HG02610 (cell line): ENCODE measurements around the gene ATP1A2.

Source experiments
- ATAC-seq: cut with Tn5 transposase; IDR thresholded peaks from one replicate; pipeline ENCODE4 v1.9.1; 2021; ENCODE audit warnings: mild to moderate bottlenecking, moderate library complexity; ENCODE audit not compliant: unreplicated experiment

Gene ATP1A2

DNA sequence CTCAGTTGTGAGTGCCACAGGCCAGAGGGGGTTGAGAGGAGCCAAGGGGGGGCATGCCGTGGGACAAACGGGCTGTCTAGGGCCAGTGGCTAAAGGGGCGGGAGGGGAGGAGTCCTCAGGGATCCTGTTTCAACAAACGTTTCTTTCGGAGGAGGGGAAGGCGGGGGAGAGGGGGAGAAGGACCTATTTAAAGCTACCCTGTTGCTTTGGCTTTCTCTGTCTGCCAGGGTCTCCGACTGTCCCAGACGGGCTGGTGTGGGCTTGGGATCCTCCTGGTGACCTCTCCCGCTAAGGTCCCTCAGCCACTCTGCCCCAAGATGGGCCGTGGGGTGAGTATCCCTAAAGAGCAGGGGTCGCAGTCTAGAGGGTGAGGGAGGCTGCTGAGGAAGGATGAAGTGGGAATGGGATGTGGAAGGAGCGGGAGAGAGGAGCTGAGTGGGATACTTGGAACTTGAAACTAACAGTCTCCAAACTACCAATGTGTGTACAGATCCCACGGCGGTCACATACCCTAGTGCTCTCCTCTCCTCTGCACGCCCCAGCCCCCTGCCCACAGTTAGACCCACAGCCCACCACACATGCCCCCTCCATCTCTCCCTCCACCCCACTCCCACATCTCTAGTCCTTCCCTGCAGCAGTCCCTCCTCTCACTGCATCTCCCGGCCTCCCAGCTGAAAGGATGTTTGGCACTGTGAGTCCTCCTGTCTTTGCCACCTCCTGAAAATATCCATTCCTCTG, at the start of gene ATP1A2:
TSS of gene ATP1A2 (plus strand) at position 215 of the 738 bp plus-strand sequence. CDS start at position 318, 103 bp downstream.
- no peak for ATAC-seq

DNA sequence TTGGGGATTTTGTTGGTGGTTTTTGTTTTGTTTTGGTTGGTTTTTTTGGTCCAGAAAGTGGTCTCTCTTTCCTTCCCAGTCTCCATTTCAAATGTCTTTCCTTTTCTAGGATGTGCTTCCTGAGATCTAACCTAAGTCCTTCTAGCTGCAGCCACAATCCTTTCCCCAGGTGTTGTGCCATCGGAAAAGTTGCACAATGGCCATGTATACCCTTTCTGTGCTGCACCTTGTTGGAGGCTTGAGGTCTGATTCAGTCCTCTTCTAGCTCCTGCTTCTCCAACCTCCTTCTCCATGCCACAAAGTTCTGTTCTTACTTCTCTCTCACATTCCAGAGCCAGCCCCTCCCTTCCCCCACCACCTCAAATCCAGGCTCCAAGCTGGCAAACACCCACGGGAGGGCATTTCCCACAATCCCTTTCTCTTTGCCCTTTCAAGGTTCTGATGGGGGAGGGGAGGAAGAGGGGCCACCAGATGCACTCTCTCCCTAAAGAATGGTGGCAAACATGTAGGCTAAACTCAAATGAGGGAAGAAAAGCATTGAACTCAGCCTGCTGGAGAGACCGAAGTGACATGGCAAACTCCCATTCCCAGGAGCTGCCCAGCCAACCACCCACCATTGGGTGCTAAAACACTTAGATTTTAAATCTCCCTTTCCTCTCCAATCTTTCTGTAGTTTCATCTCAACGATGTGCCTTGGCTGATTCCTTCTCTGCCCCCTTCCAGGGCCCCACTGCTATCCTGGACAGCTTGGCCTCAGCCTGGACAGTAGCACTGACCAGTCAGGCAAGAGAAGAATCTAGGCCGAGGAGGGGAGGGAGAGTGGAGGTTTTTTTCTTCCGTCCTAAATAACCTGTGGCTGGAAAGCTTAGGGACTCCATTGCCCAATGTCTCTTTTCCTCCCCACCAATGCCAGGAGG, 48.5 kb upstream of the ATP1A2 start:
- ATAC-seq = no peak

DNA sequence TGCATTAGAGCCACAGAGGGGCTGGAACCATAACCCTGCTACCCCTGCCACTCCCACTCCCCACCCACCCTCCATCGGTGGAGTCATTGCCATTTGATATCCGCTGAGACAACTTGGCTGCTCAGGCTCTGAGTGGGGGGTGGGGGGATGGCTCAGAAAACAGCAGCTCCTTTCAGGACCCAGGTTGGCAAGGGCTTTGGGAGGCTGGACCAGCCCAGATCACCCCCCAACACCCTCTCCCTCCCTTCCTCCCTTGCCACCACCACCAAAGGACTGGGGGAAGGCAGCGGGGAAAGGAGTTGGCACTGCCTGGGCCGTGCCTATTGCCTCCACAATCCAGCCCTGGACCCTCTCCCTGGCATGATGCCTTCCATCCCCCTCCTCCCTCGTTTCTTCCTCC, 47.3 kb upstream of the ATP1A2 start:
- no peak for ATAC-seq

DNA sequence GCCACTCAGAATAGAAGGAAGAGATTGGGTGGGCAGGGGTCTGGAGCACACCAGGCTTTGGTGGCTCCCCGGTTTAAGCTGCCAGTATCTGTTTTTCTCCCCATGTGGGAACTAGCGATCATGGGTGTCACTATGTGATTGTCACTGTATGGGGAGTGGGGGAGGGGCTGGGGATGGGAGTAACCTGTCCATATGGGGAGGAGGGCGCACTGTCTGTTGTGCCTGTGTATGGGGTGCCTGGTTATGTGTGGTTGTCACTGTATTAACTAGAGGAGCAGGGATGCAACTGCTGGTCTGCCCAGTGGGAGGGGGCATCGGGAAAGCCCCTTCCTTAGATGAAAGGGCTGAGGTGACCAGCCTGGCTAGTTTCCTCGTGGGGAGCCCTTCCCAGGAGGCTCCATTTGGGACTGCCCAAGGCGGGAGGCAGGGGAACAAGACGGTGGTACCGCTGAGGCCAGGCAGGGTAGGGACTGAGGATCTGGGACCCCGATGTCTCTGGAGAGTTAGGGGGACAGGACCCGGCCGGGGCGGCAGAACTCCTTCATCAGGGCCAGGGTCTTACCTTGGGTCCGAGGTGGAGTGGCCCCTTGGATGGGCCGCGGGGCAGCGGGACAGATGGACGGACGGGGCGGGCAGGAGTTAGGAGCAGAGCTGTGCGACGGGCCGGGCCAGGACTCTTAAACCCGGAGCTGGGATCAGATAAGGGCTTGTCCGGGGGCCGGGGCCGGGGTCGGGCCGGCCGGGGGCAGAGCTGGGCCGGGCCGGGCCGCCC, 45.9 kb upstream of the ATP1A2 start, which contains the start of gene KCNJ10:
TSS of gene KCNJ10 (minus strand) at position 701 of the 772 bp plus-strand sequence. CDS start 27,628 bp downstream, outside the sequence.
- no peak for ATAC-seq

DNA sequence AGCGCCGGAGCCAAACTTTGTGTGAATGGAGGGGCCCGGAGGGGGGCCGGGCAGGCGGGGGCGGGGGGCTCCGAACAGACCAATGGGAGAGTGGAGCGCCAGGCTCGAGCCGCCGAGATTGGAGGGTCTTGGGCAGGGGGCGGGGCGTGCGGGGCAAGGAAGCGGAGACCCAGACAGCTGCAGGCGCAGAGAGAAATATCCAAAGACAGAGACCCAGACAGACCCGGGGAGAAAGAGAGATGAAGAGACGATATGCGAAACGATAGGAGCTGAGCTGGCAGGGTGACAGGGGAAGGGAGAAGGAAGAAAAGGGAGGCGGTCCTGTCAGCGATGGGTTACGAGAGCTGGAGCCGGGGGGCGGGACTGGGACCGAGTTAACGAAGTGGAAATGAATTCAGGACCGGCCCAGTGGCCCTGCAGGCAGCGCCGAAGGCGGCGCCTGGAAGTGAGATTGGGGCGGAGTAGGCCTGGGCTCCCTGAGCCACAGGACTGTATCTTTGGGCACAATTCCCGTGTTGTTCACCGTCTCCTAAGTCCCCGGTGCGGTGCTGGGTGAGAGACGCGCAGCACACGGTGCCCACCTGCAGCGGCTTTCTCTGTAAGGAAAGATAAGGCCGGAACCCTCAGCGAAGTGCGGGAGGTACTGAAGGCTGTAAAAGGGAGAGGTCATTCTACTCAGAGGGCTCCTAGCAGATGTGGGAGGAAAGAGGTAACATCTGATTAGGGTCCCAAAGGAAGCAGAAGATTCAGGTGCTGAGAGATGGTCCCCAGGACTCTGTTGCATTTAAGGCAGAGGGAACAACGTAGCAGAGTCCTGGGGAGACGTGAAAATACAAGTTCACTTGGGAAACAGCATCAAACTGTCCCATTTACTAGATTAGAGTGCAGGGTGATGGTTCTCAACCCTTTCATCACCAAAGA, 45.1 kb upstream of the ATP1A2 start:
- no peak for ATAC-seq

DNA sequence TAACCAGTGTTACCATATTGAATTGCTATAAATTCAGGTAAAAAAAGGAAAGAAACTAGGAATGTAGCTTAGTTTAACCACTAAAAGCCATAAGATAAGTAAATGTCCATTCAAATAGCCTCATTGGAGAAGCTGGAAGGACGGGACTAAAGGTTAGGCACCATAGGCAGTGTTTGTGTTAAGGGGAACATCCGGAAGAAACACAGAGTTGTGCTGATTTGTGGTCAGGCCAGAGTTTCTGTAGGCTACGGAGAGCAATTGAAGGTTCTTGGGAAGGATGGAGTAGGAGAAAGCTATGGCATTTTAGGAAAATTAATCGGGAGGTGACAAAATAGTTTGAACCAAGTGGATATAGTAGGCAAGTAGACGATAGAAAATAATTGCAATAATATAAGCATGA, 44.3 kb upstream of the ATP1A2 start:
- ATAC-seq = no peak

DNA sequence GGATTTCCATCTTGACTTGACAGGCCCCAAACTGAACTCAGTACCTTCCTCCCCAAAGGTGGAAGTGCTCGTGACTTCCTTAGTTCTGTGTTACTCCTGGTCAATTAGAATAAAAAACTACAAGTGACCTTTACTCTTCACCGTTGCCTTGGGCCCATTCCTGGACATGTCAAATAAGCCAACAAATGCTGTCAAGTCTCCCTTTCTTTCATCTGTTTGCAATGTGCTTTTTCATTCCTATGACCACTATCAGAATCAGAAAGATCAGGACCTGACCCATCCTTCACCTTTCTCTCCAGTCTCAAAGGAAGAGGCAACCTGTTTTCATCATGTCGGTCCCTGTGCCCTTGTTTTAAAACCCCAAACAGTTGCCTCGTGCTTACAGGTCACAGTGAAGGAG, 40.7 kb upstream of the ATP1A2 start:
- ATAC-seq = no peak

DNA sequence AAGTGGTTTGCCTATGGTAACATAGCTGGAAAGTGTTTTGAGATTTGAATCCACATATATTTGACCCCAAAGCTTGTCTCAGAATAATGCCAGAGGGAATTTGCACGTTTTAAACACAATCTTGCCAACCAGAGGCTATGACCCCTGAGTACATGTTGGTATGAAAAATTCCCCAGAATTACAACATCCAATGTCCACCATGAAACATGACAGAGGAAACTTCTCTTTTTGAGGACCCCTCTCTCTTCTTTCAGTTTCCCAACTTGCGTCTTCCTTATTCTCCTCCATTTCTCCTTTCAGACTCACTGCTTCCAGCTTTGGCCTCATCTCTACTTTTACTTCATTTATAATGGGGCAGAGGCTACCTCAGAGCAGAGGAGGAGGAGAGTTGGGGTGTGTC, 39.7 kb upstream of the ATP1A2 start:
- no peak for ATAC-seq

DNA sequence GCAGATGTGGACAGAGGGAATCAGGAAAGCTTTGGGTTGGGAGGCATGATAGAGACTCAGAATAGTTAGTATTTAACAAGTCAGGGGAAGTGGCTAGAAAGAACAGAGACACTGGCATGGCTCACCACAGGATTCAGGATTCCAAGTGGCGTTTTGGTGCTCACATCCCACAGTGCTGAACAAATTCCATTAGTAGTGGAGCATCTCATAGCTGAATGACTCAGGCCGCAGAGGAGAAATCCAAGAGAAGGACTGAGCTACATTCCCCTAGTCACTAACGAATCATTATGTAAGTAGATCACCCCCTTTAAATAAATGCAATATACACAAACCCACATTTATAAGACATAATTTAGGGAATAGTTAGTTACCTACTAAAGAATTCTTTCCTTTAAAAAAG, 39.3 kb upstream of the ATP1A2 start:
- ATAC-seq = no peak

DNA sequence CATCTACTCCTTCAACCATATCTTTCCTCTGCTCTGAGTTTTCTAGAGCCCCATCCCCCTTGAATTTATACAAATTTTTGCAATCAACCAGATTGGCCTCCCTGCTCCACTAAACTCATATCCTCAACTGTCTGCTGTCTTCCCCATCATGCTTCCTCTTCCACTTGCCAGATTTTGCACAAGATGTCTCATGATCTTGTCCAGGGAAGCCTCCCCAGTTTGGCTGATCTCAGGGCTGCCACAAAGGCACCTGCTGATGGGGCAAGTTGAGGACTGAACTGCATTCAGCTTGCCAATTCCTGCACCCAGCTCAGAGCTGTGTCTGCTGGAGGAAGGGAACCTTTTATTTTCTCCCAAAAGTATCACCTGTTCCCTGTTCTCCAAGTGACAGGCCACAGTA, 38.1 kb upstream of the ATP1A2 start:
- ATAC-seq = no peak

DNA sequence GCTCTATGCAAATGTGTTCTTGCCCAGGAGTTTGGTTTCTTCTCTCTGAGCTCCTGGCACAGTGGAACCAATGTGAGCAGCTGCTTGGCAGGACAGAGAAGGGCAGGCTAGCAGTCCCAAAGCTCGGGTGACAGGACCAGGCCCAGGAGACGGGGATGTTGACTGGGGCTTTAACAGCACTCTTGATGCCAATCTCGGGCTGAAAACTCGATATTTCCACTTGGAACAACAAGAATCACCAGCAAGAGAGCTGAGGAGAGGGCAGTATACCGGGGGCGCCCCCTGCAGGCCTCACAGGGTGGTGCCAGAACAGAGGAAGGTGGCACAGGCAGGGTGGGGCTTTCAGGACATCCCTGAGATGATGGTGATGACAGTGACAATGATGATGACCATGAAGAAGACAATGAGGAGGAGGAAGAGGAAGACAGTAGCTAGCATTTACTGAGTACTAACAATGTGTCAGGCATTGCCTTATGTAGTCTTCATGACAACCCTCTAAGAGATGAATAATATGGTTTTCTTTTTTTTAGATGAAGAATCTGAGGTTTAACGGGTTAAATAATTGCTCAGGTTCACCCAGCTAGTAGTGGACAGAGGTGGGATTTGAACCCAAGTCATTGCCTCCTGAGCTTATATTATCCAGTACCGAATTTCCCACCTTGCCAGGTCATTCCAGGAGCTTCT, 36.9 kb upstream of the ATP1A2 start:
- peak; percentile 77 for ATAC-seq

DNA sequence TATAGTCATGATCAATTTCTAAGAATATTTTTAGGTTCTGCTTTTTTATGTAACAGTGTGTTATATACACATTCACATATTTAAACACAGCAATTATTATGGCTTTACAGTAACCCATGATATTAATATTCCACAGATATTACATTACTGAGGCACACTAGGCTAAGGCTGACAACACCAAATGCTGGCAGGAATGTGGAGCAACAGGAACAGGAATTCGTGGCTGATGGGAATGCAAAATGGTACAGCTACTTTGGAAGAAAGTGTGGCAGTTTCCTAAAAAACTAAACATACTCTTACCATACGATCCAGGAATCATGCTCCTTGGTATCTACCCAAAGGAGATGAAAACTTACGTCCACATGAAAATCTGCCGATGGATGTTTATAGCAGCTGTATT, 36.1 kb upstream of the ATP1A2 start:
- no peak for ATAC-seq

DNA sequence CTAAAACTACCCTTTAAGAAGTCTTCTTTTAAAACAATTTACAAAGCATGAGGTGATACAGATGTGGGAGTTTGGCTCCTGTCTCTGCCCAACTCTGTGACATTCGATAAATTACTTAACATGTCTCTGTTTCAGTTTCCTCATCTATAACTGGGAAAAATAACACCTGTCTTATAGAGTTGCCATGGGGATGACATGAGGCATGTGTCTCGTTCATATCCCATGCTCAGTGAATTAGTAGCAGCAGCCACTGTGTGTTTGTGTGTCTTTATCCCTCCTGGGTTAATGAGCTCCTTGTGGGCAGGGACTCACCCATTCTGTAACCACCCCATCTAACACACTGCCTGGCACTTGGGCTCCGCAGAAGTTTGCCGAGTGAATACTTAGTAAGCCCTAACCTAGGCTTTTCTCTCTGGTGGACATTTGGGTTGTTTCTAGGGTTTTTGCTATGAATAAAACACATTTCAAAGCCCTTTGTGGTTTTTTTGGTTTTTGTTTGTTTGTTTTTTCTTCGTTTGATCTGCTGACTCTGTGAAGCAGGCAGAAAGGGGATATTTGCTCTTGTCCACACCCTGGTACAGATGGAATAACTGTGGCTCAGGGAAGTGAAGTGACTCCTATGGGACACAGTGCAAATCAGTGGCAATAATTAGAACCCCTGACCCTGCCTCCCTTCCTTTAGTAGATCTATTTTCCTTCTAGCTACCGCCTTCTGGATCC, 35.0 kb upstream of the ATP1A2 start:
- no peak for ATAC-seq

DNA sequence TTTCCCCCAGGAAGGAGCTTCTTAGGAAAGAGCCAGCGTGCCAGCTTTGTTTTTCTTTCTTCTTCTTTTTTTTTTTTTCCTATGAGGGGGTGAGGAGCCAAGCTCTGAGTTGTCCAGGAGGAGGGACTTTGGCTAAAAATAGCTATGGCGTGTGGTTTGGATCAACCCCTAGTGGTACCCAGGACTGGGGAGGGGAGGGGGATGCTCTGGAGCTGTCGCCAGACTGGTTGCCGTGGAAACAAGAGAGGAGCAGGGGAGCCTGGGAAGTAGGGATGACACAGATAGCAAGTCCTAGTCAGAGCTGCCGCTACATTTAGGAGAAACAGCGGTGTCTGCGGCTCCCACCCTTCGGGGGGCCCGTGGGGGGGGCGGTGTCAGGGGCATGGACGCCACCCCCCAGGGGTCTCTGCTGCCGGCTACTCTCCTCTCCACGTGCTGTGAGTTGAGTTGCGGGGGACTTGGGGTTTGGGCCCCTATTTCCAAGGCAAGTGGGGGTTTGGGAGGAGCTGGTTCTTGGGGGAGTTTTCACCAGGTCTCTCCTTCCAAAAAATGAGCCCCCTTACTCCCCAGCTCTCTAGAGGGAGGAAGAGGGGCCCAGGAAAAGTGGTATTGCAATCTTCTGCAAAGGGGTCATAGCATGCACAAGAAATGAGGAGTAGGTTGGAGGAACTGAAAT, 34.2 kb upstream of the ATP1A2 start, which contains the start of gene KCNJ9:
TSS of gene KCNJ9 (plus strand) at position 278 of the 676 bp plus-strand sequence. CDS start 2,493 bp downstream, outside the sequence.
- ATAC-seq = no peak

DNA sequence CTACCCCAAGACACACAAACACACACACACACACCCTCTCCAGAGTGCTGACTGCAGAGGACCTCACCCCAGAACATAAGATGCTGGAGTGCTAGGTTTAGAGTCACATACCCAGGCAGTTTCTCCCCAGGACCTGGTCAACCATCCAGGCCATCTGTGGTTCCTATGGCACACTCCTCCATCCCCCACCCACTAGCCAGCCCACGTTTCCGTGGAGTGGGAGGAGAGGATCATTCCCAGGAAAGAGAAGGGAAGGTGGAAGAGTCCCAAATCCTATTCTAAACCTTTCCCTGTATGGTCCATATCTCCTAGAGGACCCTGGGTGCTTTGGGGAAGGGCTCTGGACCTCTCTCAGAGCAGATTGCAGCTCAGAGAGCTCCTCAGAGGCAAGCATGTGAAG, 33.1 kb upstream of the ATP1A2 start:
- ATAC-seq = no peak

DNA sequence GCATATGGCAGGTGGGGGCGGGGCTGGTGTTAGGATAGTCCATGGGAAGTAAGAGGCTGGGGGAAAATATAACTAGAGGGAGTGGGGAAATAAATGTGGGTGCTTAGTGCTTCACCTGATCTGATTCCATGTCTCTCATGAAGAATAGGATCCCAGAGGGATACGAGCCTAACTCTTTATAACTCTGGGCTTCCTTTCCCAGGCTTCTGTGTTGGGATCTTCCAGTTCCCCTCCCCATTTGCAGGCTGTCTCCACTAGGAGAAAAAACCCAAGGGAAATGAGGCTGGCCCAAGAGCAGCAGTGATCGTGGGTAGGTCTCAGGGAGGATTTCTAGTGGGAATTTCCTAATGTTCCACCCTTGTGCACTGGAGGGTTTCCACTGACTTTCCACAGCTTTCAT, 32.6 kb upstream of the ATP1A2 start:
- ATAC-seq = no peak

DNA sequence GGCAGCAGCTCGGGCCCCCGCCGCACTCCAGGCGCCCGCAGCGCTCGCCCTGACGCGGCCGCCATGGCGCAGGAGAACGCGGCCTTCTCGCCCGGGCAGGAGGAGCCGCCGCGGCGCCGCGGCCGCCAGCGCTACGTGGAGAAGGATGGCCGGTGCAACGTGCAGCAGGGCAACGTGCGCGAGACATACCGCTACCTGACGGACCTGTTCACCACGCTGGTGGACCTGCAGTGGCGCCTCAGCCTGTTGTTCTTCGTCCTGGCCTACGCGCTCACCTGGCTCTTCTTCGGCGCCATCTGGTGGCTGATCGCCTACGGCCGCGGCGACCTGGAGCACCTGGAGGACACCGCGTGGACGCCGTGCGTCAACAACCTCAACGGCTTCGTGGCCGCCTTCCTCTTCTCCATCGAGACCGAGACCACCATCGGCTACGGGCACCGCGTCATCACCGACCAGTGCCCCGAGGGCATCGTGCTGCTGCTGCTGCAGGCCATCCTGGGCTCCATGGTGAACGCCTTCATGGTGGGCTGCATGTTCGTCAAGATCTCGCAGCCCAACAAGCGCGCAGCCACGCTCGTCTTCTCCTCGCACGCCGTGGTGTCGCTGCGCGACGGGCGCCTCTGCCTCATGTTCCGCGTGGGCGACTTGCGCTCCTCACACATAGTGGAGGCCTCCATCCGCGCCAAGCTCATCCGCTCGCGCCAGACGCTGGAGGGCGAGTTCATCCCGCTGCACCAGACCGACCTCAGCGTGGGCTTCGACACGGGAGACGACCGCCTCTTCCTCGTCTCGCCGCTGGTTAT, 31.4 kb upstream of the ATP1A2 start:
- ATAC-seq = peak; percentile 56
